GM18519 (cell line): Measurements from ENCODE around the gene ADCYAP1R1.

ENCODE experiments used
- ATAC-seq: cut with Tn5 transposase; IDR thresholded peaks from one replicate; pipeline ENCODE4 v1.9.1; 2021; ENCODE audit warnings: mild to moderate bottlenecking, moderate library complexity; ENCODE audit not compliant: unreplicated experiment, low FRiP score

ADCYAP1R1 gene

DNA sequence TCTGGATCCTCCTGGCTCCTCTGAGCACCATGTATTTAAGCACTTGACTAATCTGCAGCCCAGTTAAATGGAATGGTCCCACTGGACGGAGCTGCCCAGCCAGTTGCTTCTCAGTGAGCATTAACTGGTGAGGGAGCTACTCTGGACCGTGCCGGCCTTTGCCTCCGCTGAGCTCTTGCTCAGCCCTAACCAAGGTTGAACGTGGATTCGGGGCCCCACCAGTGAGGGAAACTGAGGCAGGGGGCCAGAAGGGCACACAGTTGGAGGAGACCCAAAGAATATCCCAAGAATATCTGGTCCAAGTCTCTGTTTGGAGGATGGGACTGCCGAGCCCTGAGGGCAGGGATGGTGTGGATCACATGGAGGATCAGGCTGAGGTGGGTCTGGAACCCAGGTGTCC, 13.7 kb downstream of the ADCYAP1R1 start:
- ATAC-seq, result no peak

DNA sequence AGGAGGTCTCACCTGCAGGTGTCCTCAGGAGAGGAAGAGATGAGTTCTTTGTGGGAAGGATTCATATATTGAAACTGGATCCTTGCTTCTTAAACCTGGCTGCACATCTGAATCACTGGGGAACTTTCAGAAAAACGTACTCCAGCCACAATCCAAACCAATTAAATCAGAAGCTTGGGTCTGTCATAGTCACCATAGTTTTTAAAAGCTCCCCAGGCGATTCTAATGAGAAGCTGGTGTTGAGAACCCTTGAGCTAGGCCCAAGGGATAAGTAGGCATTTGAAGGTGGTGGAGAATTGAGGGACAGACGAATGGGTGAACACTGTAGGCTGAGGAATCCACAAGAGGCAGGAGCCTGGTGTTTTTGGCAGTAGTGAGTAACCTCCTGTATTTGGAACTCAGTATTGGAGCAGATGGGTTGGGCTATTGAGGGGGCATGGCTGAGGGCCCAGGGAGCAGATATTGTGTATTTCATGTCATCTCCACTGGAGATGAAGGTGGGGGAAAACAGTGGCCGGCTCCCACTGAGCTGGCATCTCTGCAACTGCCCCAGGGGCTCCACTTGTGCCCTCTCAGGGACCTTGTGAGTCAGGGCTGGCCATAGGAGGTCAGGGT, 14.5 kb downstream of the ADCYAP1R1 start:
- ATAC-seq, result no peak

DNA sequence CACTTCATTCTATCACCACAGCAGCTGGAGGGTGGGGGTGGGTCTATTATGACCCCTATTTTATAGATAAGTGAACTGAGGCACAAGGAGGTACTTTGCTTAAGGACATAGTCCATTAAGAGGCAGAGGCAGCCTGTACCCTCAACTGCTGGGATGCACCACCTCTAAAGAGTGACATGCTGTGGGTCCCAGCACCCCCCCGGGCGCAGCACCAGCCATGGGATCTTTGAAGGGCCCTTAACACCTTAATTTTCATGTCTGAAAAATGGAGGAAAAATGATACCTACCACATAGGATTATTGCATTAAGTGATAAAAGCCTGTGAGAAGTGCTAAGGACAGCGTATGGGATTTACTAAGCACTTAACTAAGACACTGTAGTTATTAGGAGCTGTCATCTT, 15.4 kb downstream of the ADCYAP1R1 start:
- ATAC-seq, result no peak

DNA sequence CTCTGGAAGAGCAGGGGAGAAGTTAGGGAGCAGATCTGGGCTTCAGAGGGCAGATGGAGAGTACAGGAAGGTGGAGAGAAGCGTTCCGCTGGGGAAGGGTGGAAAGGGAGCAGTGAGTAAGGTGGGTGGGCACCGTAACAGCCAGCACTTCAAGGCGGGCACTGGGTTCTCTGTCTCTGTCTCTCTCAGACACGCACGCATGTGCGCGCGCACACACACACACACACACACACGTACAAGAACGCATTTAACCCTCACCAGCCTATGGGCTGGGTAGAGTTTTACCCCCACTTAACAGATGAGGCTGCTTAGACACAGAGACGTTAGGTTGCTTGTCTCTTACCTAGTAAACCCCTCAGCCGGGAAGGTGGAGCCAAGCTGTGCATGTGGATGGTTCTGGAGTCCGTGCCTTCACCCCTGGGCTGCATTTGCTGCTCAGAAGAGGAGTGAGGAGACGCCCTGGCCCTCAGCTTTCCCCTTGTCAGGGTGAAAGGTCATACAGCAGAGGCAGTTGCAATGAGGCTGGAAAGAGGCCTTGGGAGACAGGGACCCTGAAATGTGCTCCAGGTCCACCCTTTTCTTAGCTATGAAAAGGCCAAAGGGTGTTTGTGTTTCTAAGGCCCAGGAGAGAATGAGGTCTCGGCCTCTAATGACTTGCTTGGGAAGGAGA, 16.0 kb downstream of the ADCYAP1R1 start:
- no peak for ATAC-seq

DNA sequence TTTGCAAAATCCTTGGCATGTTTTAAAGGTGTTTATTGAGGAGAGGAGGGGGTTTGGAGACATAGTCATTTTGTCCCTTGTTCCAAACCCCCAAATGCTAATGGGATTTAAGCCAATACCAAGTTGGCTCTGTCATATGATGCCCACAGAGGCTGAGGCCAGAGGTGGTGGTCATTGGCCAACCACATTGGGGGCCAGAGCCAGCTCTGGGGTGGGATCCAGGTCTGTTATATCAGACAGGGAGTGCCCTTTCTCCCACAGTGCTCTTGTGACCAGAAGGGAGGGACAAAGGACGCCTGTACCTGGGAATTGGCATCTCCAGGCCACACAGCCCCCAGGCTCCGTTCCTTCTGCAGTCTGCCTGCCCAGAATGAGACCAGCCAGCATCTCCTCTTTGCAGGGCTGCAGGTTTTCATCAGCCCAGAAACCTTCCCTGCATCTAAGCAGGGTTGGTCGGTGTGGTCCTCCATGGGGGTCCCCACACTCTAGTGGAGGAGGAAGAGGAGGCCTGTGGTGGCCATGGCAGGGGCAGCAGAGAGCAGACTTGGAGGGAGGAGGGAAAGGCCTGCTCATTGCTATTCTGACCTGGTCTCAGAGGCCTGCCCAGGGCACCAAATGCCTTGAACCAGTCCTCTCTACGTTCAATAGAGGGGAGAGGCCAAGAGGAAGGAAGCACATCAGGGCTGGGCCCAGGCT, 17.9 kb downstream of the ADCYAP1R1 start:
- ATAC-seq, result no peak

DNA sequence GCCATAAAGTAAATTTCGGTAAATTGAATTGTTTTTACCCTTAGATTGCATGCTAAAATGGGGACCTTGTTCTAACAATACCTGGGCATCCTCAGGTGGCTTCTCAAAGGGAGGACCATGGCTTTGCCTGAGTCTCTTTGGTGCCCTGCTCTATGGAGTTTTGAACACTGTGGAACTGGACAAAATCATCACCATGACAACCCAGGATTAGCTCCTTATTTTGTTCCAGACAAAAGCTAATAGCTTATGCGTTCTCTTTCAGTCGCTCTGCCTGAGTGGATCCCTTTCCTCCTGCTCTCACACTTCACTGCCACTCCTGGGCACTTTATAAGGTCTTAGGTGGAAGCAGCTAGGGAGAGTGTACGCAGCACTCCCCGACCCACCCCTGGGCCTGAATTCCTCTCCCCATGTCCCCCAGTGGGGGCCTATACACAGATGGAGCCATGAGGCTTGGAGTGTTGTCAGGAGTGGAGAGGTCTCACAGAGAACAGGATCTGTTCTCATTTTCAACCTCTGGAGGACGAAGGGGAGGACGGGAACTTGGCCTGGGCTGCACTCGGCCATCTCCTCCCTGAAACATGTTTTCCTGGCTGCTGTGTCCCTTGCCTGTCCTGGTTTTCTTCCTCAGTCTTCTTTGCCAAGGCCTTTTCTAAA, 19.0 kb downstream of the ADCYAP1R1 start:
- ATAC-seq, result no peak

DNA sequence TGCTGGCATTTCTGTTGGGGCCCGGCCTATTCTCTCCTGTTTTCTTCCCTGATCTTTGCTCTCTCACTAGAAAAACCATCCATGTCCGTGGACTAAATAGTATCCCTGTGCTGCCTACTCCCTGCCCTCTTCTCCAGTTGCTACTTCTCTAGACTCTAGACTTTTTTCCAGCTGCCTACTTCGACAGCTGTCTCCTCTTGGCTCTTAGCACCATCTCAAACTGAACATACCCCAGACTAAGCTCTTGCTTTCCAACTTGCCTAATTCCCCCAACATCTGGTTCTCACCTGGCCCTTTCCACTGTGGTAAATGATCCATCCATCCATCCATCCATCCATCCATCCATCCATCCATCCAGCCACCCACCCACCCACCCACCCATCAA, 19.5 kb downstream of the ADCYAP1R1 start:
- no peak for ATAC-seq

DNA sequence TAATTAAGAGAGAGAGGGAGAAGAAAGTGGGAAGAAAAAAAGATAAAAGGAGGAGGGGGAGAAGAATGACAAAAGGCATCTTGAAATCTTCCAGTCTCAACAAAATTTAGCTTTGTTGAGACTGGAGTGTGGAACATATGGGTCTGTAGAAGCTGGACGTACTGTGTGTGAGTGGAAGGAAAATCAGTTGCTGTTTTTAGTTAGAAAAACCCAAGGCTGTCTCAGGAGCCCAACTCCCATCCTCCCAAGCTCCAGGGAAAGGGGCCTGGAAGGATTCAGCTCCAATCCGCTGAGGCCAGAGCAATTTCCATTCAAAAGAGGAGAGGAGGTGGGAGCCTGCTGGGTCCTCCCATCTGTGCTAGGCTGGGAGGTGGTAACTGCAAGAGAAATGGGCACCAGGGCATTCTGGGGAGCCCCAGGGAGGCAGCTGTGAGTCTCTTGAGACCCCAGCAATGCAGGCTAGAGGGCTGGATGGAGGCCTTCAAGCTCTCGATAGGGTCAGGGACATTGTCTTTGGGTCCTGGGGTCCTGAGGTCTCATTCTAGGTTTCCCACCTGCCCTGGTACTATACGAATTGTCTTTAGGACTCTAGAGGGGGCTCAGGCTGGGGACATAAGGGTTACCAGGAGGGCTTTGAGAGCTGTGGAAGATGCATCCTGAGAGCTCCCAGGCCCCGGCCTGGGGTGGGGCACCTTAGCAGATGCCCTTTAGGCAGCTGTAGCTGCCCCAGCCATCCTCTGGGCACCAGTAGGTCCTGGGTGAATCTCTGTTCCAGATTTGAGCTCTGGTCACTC, 21.4 kb downstream of the ADCYAP1R1 start:
- ATAC-seq, result no peak

DNA sequence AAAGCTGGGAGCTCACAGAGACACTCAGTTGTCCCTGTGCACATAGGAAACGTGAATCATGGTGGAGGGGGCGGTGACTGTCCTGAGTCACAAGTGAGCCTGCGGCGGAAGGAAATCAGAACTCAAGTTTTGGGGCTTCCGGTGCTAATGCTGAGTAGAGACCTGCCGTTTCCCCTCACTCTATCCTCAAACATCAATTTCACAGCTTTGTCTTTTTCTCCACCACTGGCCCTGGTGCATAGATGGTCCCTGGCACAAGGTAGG, 21.9 kb downstream of the ADCYAP1R1 start:
- ATAC-seq, result no peak

DNA sequence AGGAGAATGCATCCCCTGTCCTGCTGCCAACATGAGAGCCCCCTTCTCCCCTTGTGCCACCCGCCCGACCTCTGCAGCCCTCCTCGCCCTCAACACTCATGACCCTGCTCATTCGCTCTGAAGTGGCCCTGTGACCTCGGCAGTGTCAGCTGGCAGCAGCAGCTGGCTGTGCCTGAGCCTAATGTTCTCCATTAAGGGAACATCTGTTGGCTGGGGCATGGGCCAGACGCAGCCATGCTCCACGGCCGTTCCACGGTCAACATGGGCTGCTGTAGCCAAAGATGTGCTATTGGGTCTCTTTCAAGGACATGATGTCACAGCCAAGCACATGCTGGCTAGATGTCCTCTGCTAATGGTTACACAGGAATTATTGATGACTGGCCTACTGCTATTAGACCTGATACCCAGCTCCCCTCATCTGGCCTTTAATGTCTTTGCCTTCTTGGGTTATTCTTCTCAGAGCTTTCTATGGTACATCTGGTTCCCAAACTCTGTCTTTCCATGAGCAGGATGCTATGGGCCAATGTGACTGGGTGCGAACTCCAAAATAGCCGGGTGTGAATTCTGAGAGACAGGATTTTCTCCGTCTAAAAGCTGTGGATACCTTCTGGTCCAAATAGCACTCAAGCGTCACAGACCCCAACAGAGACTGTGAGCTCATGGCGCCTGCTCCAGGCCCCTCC, 22.4 kb downstream of the ADCYAP1R1 start:
- no peak for ATAC-seq

DNA sequence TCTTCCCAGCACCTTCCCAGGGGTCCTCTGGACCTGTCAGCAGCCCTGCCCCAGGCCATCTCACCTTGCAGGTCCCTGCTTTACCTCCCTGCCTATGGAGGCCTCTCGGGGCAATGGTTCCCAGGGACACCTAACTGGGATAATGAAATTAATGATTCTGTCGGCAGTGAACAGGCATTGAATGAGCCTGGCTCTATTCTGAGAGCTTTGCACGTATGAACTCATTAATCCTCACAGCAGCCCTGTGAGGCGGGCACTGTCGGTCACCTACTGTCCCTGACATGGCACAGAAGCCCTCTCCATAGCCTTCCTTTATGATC, 22.9 kb downstream of the ADCYAP1R1 start:
- ATAC-seq, result no peak

DNA sequence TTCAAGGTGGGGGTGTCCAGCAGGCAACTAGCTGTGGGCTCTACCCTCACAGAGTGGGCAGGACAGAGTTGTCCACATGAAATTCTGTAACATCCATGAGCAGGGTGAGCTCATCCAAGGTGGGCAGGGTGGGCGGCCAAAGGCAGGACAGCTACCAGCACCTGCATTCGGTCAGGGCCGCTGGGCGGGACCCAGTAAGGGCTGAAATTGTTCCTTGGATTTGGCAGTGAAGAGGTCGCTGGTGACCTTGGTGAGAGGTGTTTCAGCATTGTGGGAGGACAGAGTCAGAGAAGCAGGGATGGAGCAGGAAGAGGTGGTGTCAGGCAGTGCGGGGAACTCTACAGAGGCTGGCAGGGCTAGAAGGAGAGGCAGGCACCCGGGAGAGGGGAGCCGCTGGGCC, 23.9 kb downstream of the ADCYAP1R1 start:
- no peak for ATAC-seq

DNA sequence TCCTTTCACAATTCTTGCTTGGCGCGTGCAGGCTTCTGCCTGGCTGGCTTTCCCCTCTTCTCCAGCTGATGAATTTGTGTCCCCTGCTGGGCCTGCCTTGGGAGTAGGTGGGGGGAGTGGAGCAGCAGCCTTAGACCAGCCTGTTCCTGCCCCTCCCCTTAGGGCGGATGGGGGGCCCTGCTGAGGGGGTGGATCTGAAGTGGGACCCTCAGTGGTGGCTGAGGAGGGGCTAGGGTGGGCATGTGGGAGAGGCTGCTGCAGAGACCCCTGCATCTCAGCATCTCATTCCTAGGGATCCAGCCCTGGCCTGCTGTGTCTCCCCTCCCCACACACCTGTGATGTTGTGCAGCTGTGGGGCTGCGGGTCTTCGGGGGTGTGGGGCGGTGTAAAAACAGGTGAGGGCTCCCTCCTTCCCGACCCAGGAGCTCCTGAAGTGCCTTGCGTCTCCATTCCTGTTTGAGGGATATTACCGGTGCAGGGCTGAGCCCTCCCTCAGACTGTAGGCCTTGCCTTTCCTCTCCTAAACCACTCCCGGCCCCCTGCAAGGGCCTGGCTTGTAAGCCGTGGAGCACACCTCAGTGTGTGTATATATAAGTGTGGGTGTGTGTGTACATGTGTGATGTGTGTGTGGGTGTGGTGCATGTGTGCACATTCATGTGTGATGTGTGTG, 24.7 kb downstream of the ADCYAP1R1 start:
- ATAC-seq, result no peak

DNA sequence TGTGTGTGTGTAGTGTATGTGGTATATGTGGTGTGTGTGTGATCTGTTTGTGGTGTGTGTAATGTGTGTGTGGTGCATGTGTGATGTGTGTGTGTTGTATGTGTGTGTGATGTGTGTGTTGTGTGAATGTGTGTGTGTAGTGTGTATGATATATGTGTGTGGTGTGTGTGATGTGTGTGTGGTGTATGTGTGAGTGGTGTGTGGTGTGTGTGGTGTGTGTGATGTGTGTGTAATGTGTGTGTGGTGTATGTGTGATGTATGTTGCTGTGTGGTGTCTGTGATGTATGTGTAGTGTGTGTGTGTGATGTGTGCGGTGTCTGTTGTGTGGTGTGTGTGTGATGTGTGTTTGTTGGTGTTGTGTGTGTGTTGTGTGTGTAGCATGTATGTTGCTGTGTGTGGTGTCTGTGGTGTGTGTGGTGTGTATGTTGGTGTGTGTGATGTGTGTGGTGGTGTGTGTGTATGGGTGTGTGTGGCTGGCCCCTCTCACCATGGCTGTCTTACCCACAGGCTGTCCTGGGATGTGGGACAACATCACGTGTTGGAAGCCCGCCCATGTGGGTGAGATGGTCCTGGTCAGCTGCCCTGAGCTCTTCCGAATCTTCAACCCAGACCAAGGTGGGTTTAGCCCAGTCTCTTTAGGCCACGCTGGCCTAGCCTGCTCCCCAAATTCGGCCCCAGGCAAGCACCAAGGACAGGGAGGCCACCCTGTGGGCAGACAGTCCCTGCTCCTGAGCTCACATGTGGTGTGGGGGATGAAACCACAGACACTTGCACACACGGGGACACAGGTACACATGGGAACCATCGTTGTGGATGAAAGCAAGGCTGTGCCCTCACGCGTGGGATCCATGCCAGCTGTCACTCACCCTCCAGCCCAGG, 25.6 kb downstream of the ADCYAP1R1 start:
- no peak for ATAC-seq

DNA sequence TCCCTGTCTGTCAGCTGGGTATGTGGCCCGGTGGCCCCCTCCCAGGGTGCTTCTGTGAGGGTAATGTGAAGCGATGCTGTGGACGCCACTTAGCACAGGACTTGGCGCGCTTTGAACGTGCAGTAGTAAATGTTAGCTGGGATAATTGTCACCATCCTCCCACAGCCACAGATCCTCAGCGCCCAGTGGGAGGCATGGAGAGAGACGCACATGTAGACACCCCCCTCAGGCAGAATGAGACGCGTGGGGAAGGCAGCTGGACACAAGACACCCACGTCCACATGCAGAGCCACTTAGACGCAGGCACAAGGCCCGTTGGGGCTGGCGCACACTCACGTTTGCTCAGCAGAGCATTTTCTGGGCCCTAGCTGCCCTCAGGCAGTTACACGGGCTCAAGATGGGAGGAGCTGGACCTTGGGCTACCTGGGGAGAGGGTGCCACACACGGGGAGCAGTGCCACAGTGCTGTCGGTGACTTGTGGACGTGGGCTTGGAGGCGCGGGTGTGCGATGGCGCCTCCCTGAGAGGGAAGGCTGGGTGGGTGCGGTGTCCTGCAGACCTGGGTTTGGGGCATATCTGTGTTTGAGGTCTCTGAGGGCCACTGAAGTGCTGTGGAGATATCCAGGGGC, 26.4 kb downstream of the ADCYAP1R1 start:
- no peak for ATAC-seq

DNA sequence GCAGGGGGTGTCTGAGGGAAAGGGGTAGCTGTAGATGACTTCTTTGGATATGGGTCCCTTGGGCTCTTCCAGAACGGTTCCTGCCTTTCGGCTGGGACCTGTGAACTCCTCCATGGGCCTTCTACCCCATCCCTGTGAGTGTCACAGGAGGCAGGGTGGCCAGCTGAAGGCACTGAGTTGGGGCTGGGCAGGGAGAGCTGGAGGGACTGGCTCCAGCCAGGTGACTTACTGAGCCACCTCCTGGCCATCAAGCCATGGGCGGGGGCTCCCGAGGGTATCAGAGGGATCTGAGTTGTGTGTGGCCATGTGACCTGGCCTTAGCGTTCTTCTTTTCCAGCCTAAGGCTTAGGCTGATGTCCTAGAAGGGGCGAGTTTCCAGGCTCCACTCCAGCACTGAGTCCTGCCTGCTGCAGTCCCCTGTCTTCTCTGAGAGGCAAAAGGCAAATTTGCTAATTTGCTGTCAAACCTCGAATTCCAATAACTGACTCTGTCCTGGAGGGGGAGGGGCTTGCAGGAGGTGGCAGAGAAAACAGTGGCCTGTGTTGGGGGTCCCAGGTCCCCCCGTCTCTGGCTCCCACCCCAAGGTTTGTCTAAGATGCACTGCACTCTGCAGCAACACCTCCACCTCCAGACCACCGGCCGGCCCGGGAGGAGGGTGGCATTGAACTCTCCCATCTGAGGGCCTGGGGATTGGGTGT, 27.2 kb downstream of the ADCYAP1R1 start:
- ATAC-seq, result no peak

DNA sequence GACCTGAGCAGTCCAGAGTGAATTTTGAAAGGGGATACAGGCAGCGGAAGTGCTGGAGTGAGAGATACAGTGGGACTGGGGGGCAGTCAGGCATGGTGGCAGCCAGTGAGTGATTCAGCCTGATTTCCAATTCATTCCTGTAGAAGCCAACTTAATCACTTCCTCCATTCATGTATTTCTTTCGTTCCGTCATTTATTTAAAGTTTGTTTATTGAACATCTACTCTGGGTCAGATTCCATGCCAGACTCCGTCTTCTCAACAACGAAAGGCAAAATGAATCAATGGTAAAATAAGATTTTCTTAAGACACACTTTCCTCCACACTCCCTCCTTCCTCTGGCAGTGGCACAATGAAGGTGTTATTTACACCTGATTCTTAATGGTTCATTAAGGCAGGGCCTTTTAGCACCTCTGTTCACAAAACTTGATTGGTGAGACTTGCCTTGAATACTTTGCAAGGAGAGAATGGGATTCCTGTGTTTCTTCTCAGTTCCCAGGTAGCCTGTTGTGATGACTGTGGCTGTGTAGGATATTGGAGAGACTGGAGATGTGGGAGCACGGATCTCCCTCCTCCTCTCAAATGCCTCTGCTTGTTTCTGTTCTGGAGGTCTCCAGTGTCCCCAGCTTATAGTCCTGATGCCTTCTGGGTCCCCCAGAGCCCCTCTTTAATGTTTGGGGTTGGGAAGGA, 27.9 kb downstream of the ADCYAP1R1 start:
- no peak for ATAC-seq
